NCI-H2171 (cell line): ENCODE results near the gene DICER1.
"Not testable (repeated sequence)": the region's sequence is repeated elsewhere in the genome, so short reads cannot be mapped to it uniquely, and the experiment has no call there.

ENCODE experiments used
- DNase-seq: peaks from one replicate; lab custom pipeline; 2025; lab: John Stamatoyannopoulos, UW

DICER1 gene

GRCh38 chr14:95157327-95158189 is at the start of gene DICER1:
DICER1 (minus strand) TSS chr14:95157529; CDS start chr14:95133458, 24,071 bp downstream.
- peak; percentile 96 for DNase-seq

- no peak for DNase-seq
These were observed 49.2 kb upstream of the DICER1 start for GRCh38 chr14:95206534-95206933.

- DNase-seq, result no peak
These were observed 47.4 kb upstream of the DICER1 start for GRCh38 chr14:95204705-95205104.

- DNase-seq, result not testable (repeated sequence)
These were observed 44.4 kb upstream of the DICER1 start for GRCh38 chr14:95201745-95202144.

- DNase-seq, result peak; percentile 29
These were observed 43.1 kb upstream of the DICER1 start for GRCh38 chr14:95200404-95200803.

- no peak for DNase-seq
These were observed 42.1 kb upstream of the DICER1 start for GRCh38 chr14:95199298-95199983.

- DNase-seq, result no peak
These were observed 41.0 kb upstream of the DICER1 start for GRCh38 chr14:95198320-95198719.

GRCh38 chr14:95197551-95197950 is 40.2 kb upstream of the DICER1 start:
- DNase-seq, result no peak

GRCh38 chr14:95196826-95197545 is 39.7 kb upstream of the DICER1 start:
- DNase-seq, result no peak

- no peak for DNase-seq
These were observed 38.9 kb upstream of the DICER1 start for GRCh38 chr14:95196268-95196667.

- no peak for DNase-seq
These were observed 37.7 kb upstream of the DICER1 start for GRCh38 chr14:95195031-95195430.

GRCh38 chr14:95193081-95193480 is 35.8 kb upstream of the DICER1 start:
- DNase-seq, result no peak

- no peak for DNase-seq
These were observed 35.0 kb upstream of the DICER1 start for GRCh38 chr14:95192311-95192710.

GRCh38 chr14:95191445-95192199 is 34.3 kb upstream of the DICER1 start:
- DNase-seq, result no peak

GRCh38 chr14:95190857-95191256 is 33.5 kb upstream of the DICER1 start:
- no peak for DNase-seq

- DNase-seq, result no peak
These were observed 33.1 kb upstream of the DICER1 start for GRCh38 chr14:95190346-95190840.

GRCh38 chr14:95189367-95190132 is 32.2 kb upstream of the DICER1 start:
- DNase-seq, result no peak

- no peak for DNase-seq
These were observed 31.1 kb upstream of the DICER1 start for GRCh38 chr14:95188380-95188779.

- no peak for DNase-seq
These were observed 28.6 kb upstream of the DICER1 start for GRCh38 chr14:95185767-95186392.

- no peak for DNase-seq
These were observed 27.9 kb upstream of the DICER1 start for GRCh38 chr14:95185033-95185766.
